ENCODE results near the gene KRTAP2-1. TPM values are rescaled to one million over a fixed set of nuclear protein-coding genes. Genes with fewer than 3 reads are reported as not detected.
"Not testable (repeated sequence)": the region's sequence is repeated elsewhere in the genome, so short reads cannot be mapped to it uniquely, and the experiment has no call there.

KRTAP2-1 gene
- total RNA-seq, 1 donor: not detected

DNA sequence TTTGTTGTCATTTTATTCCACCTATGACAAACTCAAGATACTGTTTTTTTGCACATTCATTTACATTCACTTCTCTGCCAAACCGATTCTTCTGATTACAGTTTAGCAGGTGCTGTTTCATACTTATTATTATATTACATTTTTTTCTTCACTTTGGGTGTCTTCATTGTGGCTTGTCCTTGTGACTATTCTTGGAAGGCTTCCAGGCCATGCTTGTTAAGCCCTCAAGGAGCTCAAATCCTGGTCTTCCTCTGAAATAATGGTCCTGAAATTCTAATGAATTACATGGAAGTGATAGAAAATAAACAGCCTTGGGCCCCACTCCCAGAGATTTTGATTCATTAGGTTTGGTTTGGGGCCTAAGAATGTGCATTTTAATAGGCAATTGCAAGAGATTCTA lies 17.2 kb upstream of the KRTAP2-1 start:
- Histone ChIP-seq H3K4me1 (ENCODE audit: insufficient read depth, low read length) (no peaks in the 10 kb centered on the region), H3K9me3 (ENCODE audit: low read depth, low read length) (no peaks in the 10 kb centered on the region), H3K4me3 (ENCODE audit: low read length) (no peak overlapping the region), H3K27me3 (ENCODE audit: insufficient read depth, low read length) (peaks cover 22% of the 10 kb centered on the region)

DNA sequence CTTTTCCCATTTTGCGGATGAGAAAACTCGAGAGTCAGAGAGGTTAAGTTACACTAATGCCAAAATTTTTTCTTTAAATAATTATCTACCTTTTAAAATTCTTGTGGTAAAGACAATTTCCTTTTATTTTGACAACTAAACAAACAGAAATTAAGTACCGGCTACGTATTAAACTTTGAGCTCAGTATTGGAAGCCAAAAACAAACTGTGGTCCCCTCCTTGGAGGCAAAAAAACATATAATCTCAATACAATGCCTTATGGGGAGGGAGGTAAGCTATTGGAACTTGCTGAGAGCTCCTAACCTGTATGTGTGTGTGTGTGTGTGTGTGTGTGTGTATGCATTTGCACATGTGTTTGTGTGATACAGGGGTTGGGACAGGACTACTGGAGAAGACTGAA lies 16.3 kb upstream of the KRTAP2-1 start:
- Histone ChIP-seq H3K4me3 (ENCODE audit: low read length) (no peak overlapping the region), H3K27me3 (ENCODE audit: insufficient read depth, low read length) (peaks cover 25% of the 10 kb centered on the region), H3K4me1 (ENCODE audit: insufficient read depth, low read length) (no peaks in the 10 kb centered on the region), H3K9me3 (ENCODE audit: low read depth, low read length) (no peaks in the 10 kb centered on the region)

DNA sequence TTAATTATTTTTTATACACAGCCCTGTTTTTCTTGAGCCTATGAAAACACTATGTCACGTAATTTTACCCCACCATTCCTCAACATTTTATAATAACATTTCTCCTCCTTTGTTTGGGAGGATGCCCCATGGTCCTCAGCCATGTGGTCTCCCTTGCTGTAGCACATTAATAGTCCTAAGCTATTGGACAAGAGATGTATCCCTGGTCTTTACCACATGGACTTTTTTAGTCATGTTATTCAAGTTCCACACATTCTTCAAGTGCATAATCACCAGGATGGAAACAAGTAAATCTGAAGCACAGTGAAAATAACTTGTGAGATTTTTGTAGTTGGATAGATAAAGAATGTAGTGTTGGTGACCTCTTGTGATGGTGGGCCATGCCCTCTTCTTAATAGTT lies 14.8 kb upstream of the KRTAP2-1 start:
- no peaks in the 10 kb centered on the region for H3K4me1 ChIP-seq (ENCODE audit: insufficient read depth, low read length)
- H3K4me3 ChIP-seq (ENCODE audit: low read length): no peak overlapping the region
- H3K9me3 ChIP-seq (ENCODE audit: low read depth, low read length): no peaks in the 10 kb centered on the region
- peaks cover 30% of the 10 kb centered on the region for H3K27me3 ChIP-seq (ENCODE audit: insufficient read depth, low read length)

DNA sequence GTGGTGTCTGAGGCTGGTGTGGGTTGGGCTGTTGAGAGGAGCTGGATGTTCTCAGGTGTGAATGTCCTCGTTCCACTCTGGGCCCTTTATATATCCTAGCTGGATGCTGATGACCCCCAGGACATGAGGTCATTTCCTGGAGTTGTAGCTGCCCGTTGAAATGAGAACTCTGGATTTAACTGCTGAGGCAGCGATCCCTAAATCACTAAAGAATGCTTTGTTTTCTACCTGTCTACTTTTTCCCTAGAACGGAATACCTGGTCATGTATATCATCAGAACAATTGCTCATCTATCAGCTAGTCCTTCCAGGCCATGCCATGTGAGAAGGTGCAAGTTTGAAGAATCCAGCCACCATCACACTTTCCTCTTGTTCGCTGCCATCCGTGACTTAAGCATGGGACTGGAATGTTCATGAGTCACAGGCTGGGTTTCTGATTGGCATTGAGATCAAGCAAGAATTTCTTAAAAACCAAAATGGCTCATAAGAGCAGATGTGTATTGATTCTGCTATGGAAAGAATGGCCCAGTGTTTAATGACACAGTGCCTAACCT lies 13.0 kb upstream of the KRTAP2-1 start, which contains the start of gene KRTAP2-3:
Gene KRTAP2-3, minus strand, starts transcription at position 63 of the 553 bp plus-strand sequence. CDS start 64 bp downstream, outside the sequence.
- H3K4me1 ChIP-seq (ENCODE audit: insufficient read depth, low read length): no peaks in the 10 kb centered on the region
- H3K4me3 ChIP-seq (ENCODE audit: low read length): no peak within 1 kb of the TSS
- peaks cover 30% of the 10 kb centered on the region for H3K27me3 ChIP-seq (ENCODE audit: insufficient read depth, low read length)
- no peaks in the 10 kb centered on the region for H3K9me3 ChIP-seq (ENCODE audit: low read depth, low read length)

DNA sequence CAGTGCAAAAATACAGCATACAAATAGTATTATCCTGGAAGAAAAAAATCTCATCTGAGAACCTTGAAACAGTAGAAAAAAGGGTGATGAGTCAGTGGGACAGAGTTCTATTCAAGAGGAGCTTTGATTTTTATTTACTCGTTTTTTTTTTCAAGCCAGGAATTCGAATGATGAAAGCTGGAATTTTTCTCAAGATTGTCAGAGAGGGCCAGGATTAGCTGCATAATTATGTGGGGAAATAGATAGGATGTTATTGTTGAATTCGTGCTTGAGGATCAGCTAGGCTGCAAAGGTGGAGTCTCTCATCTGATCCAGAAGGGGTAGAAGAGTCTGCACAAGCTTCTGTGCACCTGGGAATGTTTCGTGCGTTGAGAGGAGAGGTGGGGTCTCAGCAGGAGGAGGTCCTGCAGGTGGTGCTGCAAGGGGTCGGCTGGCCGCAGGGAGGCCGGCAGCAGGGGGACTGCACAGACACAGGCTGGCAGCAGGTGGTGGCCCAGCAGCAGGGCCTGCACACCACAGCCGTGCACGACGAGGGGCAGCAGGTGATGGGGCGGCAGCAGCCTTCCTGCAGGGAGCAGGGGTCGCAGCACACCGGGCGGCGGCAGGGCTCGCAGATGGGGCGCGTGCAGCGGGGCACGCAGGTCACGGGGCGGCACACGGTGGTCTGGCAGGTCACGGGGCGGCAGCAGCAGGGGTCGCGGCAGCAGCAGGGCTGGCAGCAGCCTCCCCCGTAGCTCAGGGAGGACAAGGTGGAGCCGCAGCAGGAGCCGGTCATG lies 12.3 kb upstream of the KRTAP2-1 start:
- peaks cover 30% of the 10 kb centered on the region for H3K27me3 ChIP-seq (ENCODE audit: insufficient read depth, low read length)
- H3K4me1 ChIP-seq (ENCODE audit: insufficient read depth, low read length); H3K9me3 ChIP-seq (ENCODE audit: low read depth, low read length); H3K4me3 ChIP-seq (ENCODE audit: low read length): not testable (repeated sequence)

DNA sequence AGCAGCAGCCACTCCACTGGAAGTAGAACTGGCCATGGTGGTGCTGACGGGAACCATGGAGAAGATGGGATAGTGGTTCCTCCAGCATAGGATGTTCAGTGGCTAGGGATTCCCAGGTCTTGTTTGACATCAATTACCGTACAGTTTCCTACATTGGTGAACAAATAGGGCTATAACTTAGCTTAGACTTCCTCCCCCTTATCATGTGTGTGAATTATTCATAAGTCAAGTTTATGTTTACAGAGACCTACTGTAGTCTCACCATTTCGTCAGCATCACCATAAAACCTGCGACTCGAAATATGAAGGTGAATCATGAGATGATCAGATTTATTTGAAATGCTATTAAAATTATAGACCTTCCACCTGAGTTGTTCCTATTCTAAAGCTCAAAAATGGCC lies 11.6 kb upstream of the KRTAP2-1 start:
- H3K9me3 ChIP-seq (ENCODE audit: low read depth, low read length): no peaks in the 10 kb centered on the region
- peaks cover 30% of the 10 kb centered on the region for H3K27me3 ChIP-seq (ENCODE audit: insufficient read depth, low read length)
- no peaks in the 10 kb centered on the region for H3K4me1 ChIP-seq (ENCODE audit: insufficient read depth, low read length)
- H3K4me3 ChIP-seq (ENCODE audit: low read length): no peak overlapping the region

DNA sequence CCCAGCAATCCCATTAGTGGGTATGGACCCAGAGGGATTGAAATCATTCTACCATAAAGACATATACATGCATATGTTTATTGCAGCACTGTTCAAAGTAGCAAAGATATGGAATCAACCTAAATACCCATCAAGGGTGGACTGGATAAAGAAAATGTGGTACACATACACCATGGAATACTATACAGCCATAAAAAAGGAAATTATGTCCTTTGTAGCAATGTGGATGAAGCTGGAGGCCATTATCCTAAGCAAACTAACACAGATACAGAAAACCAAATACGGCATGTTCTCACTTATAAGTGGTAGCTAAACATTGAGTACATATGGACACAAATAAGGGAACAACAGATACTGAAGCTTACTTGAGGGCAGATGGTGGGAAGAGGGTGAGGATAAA lies 10.4 kb upstream of the KRTAP2-1 start:
- Histone ChIP-seq H3K4me3 (ENCODE audit: low read length) (no peak overlapping the region), H3K9me3 (ENCODE audit: low read depth, low read length) (no peaks in the 10 kb centered on the region), H3K27me3 (ENCODE audit: insufficient read depth, low read length) (peaks cover 26% of the 10 kb centered on the region), H3K4me1 (ENCODE audit: insufficient read depth, low read length) (no peaks in the 10 kb centered on the region)

DNA sequence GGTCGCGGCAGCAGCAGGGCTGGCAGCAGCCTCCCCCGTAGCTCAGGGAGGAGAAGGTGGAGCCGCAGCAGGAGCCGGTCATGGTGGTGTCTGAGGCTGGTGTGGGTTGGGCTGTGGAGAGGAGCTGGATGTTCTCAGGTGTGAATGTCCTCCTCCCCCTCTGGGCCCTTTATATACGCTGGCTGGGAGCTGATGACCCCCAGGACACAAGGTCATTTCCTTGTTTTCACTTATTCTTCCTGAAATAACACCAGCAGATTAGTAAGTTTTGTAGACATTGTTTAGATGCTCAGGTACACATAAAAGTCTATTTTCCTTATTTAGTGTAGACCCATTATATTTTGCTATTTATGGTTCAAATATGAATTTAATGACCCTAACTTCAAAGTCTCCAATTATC lies 8.0 kb upstream of the KRTAP2-1 start, which contains the start of gene KRTAP2-2:
Gene KRTAP2-2, minus strand, starts transcription at position 101 of the 400 bp plus-strand sequence. Its CDS starts 19 bp downstream, at position 82.
- H3K27me3 ChIP-seq (ENCODE audit: insufficient read depth, low read length); H3K4me3 ChIP-seq (ENCODE audit: low read length): not testable (repeated sequence)

DNA sequence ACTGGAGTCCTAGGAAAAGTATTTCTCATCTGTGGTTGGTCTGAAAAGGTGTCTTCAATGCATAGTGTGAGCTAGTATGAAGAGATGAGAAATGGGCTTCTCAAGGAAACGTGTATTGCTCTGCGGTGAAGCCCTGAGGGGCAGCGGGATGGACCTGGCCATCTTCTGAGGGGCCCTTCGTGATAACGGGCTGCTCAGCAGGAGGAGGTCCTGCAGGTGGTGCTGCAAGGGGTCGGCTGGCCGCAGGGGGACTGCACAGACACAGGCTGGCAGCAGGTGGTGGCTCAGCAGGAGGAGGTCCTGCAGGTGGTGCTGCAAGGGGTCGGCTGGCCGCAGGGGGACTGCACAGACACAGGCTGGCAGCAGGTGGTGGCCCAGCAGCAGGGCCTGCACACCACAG lies 7.4 kb upstream of the KRTAP2-1 start:
- H3K4me1 ChIP-seq (ENCODE audit: insufficient read depth, low read length); H3K27me3 ChIP-seq (ENCODE audit: insufficient read depth, low read length); H3K9me3 ChIP-seq (ENCODE audit: low read depth, low read length); H3K4me3 ChIP-seq (ENCODE audit: low read length): not testable (repeated sequence)

More for the DNA sequence above, 8.0 kb upstream of the KRTAP2-1 start, which contains the start of gene KRTAP2-2:
- not testable (repeated sequence) for H3K4me1 ChIP-seq (ENCODE audit: insufficient read depth, low read length); H3K9me3 ChIP-seq (ENCODE audit: low read depth, low read length)

DNA sequence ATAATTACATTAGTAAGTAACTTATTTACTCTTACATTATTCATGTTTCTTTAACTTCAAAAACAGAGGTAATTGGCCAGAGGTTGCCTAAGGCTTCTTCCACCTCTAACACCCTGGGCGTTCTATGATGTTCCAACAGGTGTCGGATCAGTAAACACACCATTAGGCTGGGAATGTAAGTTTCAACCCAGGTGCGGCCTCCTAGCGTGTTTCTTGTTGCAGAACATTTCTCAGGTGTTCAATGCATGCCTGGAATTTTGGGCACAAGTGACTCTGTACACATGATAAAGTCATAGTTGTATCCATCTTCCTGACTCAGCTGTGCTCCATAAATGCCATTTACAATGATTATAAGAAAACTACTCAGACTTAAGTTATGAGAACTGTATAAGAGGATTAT lies 6.9 kb upstream of the KRTAP2-1 start:
- H3K9me3 ChIP-seq (ENCODE audit: low read depth, low read length): no peaks in the 10 kb centered on the region
- H3K4me3 ChIP-seq (ENCODE audit: low read length): no peak overlapping the region
- H3K4me1 ChIP-seq (ENCODE audit: insufficient read depth, low read length): no peaks in the 10 kb centered on the region
- H3K27me3 ChIP-seq (ENCODE audit: insufficient read depth, low read length): peaks cover 8% of the 10 kb centered on the region

DNA sequence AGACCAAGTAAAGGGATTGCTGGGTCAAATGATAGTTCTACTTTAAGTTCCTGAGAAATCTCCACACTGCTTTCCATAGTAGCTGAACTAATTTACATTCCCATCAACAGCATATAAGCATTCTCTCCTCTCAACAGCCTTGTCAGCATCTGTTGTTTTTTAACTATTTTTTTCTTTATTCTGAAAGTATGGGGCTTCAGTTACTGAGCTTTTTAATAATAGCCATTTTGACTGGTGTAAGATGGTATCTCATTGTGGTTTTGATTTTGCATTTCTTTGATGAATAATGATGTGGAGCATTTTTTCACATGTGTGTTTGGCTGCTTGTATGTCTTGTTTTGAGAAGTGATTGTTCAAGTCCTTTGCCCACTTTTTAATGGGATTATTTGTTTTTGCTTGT lies 5.5 kb upstream of the KRTAP2-1 start:
- no peaks in the 10 kb centered on the region for H3K27me3 ChIP-seq (ENCODE audit: insufficient read depth, low read length)
- no peaks in the 10 kb centered on the region for H3K9me3 ChIP-seq (ENCODE audit: low read depth, low read length)
- no peaks in the 10 kb centered on the region for H3K4me1 ChIP-seq (ENCODE audit: insufficient read depth, low read length)
- no peak overlapping the region for H3K4me3 ChIP-seq (ENCODE audit: low read length)

DNA sequence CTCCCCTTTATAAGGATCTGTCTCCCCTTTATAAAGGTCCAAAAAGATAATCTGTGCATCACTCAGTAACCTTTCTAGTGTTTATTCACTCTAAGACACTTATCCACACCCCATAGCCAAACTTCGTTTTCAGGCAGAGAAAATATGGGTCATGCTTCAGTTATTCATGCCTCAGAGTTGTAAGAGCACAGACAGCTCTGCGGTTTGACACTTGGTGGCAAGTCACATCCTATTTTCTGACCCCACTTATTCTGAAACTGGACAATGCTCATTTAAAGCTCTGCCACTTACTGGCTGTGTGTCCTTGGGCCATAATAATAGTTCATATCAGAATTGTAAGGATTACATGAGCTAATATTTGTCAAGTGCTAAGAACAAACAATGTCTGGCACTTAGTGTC lies 2.0 kb upstream of the KRTAP2-1 start:
- Histone ChIP-seq H3K27me3 (ENCODE audit: insufficient read depth, low read length) (no peaks in the 10 kb centered on the region), H3K4me1 (ENCODE audit: insufficient read depth, low read length) (no peaks in the 10 kb centered on the region), H3K9me3 (ENCODE audit: low read depth, low read length) (no peaks in the 10 kb centered on the region), H3K4me3 (ENCODE audit: low read length) (no peak overlapping the region)

DNA sequence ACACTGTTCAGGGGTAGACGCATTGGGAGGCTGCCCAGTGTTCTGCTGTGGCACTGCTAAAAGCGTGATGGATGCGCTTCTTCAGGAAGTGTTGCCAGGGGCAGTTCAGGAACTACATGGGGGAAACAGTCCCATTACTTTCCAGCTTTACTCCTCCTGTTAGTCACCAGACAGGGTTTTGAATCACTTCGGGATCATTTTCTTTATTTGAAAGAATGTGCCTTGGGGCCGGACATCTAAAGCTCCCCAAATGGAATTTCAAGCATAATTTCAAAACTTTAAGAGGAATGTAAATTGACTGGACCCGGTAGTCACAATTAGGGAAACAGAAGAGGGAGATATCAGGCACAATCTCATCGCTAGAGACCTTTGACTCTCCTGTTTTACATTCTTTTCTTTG lies 1.3 kb upstream of the KRTAP2-1 start:
- H3K4me3 ChIP-seq (ENCODE audit: low read length): no peak overlapping the region
- peaks cover 5% of the 10 kb centered on the region for H3K27me3 ChIP-seq (ENCODE audit: insufficient read depth, low read length)
- no peaks in the 10 kb centered on the region for H3K4me1 ChIP-seq (ENCODE audit: insufficient read depth, low read length)
- H3K9me3 ChIP-seq (ENCODE audit: low read depth, low read length): no peaks in the 10 kb centered on the region

DNA sequence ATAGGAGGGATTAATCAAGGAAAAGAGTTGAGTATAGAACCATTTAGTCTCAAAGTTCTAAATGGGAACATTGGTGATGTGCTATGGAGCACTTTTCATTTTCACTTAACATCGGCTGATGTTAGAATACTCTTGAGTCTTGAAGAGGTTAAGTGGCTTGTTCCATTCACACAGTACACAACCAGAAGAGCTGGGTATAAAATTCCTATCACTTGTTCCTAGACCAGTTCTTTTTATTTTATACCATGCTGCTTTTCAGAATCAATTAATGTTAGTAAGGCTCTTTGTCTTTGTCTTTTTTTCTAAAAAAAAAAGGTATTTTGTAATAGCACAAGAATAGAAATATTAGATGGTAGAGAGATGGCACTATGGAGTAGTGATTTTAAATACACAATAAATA lies 4.2 kb downstream of the KRTAP2-1 start:
- H3K4me1 ChIP-seq (ENCODE audit: insufficient read depth, low read length): no peaks in the 10 kb centered on the region
- H3K4me3 ChIP-seq (ENCODE audit: low read length): no peak overlapping the region
- H3K27me3 ChIP-seq (ENCODE audit: insufficient read depth, low read length): peaks cover 10% of the 10 kb centered on the region
- peaks cover 6% of the 10 kb centered on the region for H3K9me3 ChIP-seq (ENCODE audit: low read depth, low read length)

DNA sequence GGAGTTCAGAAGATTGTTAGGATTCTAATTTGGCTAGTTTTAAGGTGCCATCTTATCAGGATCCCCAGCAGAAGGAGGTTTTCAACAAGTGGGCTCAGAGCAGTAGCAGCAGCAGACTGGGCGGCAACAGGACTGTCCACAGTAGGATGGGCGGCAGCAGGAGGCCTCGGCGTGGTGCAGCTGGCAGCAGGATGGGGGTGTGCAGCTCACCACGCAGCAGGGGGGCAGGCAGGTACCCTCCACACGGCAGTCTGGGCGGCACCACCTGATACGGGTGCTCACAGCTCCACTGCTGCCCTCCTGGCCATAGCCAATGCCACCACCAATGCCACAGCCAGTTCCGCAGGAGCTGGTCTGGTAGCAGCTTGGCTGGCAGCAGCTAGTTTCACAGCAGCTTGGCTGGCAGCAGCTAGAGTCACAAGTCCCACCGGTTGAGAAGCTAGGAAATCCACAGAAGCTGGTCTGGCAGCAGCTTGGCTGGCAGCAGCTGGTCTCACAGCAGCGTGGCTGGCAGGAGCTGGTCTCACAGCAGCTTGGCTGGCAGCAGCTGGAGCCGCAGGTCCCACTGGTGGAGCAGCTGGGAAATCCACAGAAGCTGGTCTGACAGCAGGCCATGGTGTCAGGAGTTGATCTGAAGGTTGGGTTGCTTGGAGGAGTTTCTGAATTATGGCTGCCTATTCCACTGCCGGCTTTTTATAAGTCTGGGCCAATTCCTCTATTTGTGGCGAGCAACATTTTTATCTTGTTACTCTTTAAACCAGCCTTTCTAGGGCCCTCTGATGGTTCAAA lies 6.1 kb downstream of the KRTAP2-1 start, which contains the start of gene KRTAP1-1:
Gene KRTAP1-1, minus strand, starts transcription at position 668 of the 789 bp plus-strand sequence. Its CDS starts 53 bp downstream, at position 615.
- H3K4me1 ChIP-seq (ENCODE audit: insufficient read depth, low read length); H3K4me3 ChIP-seq (ENCODE audit: low read length); H3K9me3 ChIP-seq (ENCODE audit: low read depth, low read length): not testable (repeated sequence)
- peaks cover 10% of the 10 kb centered on the region for H3K27me3 ChIP-seq (ENCODE audit: insufficient read depth, low read length)
